HT-29 (cell line): ENCODE measurements around the gene AGA. TPM values are rescaled to one million over a fixed set of nuclear protein-coding genes. Genes with fewer than 3 reads are reported as not detected.
A peak's percentile ranks its signal among the peaks of the same experiment; 100 is the strongest.

Experiments used
- DNase-seq: peaks from one replicate; pipeline ENCODE4 v3.0.0-alpha.2; 2015; ENCODE audit warnings: low spot score
- total RNA-seq: library from RNA; depleted of rRNA; stranded (reverse); fragments of >200 nt; shearing (Covaris generic); gene quantifications from 2 replicates; pipeline ENCODE4 v1.2.3, GENCODE V29; 2014; rRNA removed

Gene AGA
- 7.4 and 16.0 TPM in 2 replicates for total RNA-seq

- peak; percentile 88 for DNase-seq
Measured at GRCh38 chr4:177441803-177442622, at the start of gene AGA. Gene AGA (minus strand): TSS chr4:177442437. CDS start chr4:177442375, 62 bp downstream.

GRCh38 chr4:177492022-177492421 lies 49.8 kb upstream of the AGA start:
- no peak for DNase-seq

- DNase-seq = no peak
Measured at GRCh38 chr4:177490769-177491168, 48.5 kb upstream of the AGA start.

- DNase-seq = no peak
Measured at GRCh38 chr4:177489471-177490246, 47.4 kb upstream of the AGA start.

GRCh38 chr4:177487977-177488376 lies 45.7 kb upstream of the AGA start:
- no peak for DNase-seq

GRCh38 chr4:177485528-177485927 lies 43.3 kb upstream of the AGA start:
- no peak for DNase-seq

GRCh38 chr4:177484613-177485021 lies 42.4 kb upstream of the AGA start:
- DNase-seq = no peak

- DNase-seq = no peak
Measured at GRCh38 chr4:177483760-177484159, 41.5 kb upstream of the AGA start.

- DNase-seq = no peak
Measured at GRCh38 chr4:177483271-177483670, 41.0 kb upstream of the AGA start.

GRCh38 chr4:177482367-177482766 lies 40.1 kb upstream of the AGA start:
- no peak for DNase-seq

- DNase-seq = no peak
Measured at GRCh38 chr4:177480795-177481194, 38.6 kb upstream of the AGA start.

GRCh38 chr4:177479063-177479462 lies 36.8 kb upstream of the AGA start:
- DNase-seq = no peak

- no peak for DNase-seq
Measured at GRCh38 chr4:177478496-177478895, 36.3 kb upstream of the AGA start.

GRCh38 chr4:177473991-177474390 lies 31.8 kb upstream of the AGA start:
- no peak for DNase-seq

GRCh38 chr4:177464026-177464425 lies 21.8 kb upstream of the AGA start:
- no peak for DNase-seq

- no peak for DNase-seq
Measured at GRCh38 chr4:177461606-177462005, 19.4 kb upstream of the AGA start.

- DNase-seq = no peak
Measured at GRCh38 chr4:177460460-177460859, 18.2 kb upstream of the AGA start.

- no peak for DNase-seq
Measured at GRCh38 chr4:177455561-177455970, 13.3 kb upstream of the AGA start.

GRCh38 chr4:177453116-177453515 lies 10.9 kb upstream of the AGA start:
- DNase-seq = no peak

- DNase-seq = no peak
Measured at GRCh38 chr4:177451108-177451500, 8.9 kb upstream of the AGA start.

- DNase-seq = no peak
Measured at GRCh38 chr4:177450426-177451107, 8.3 kb upstream of the AGA start.

- DNase-seq = no peak
Measured at GRCh38 chr4:177448850-177449249, 6.6 kb upstream of the AGA start.
